GM21423 (cell line): ENCODE results near the gene FAM32A.
A peak's percentile ranks its signal among the peaks of the same experiment; 100 is the strongest.
"Not testable (repeated sequence)": the region's sequence is repeated elsewhere in the genome, so short reads cannot be mapped to it uniquely, and the experiment has no call there.

Experiments
- ATAC-seq: cut with Tn5 transposase; IDR thresholded peaks from one replicate; pipeline ENCODE4 v1.9.1; 2021; ENCODE audit warnings: mild to moderate bottlenecking, moderate library complexity; ENCODE audit not compliant: unreplicated experiment

The FAM32A gene

DNA sequence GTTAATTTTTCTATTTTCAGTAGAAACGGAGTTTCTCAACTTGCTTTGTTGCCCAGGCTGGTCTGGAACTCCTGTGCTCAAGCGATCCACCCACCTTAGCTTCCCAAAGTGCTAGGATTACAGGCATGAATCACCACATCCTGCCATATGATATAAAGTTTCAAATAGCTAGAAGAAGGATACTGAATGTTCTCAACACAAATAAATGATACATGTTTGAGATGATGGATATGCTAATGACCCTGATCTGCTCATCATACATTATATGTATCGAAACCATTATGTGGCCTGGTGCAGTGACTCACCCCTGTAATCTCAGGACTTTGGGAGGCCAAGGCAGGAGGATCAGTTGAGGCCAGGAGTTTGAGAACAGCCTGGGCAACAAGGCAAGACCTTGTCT, 23.4 kb upstream of the FAM32A start:
- no peak for ATAC-seq

GRCh38 chr19:16164222-16164890, 20.9 kb upstream of the FAM32A start:
- no peak for ATAC-seq

- ATAC-seq = no peak
These were observed 18.8 kb upstream of the FAM32A start for GRCh38 chr19:16166417-16166816.

DNA sequence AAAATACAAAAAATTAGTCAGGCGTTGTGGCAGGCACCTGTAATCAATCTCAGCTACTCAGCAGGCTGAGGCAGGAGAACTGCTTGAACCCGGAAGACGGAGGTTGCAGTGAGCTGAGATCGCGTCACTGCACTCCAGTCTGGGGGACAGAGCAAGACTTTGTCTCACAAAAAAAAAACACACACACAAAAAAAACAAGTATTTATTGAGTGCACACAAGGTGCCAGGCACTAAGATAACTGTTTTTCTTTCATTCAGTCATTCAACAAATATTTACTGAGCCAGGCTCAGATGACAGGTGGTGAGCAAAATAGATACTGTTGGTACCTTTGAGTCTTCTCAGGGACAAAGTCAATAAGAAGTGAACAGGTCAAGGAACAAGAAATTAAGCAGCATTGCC, 18.2 kb upstream of the FAM32A start:
- no peak for ATAC-seq

- no peak for ATAC-seq
These were observed 16.6 kb upstream of the FAM32A start for GRCh38 chr19:16168465-16169081.

DNA sequence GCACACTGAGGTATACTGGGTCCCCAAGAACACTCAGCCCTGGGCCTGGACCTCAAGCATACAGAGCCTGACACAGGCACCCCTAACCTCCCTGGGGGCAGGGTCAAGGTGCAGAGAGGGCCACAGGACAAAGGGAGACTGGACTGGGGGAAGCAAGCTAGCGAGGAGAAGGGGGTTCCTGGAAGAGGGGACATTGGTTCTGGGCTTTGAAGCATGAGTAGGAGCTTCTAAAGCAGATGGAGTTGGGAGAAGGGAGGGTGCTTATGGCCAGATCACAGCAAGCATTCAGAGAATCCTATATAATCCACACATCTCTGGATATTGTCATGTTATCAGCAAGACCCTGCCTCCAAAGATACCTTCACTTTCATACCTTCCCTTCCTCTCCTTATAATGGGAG, 15.1 kb upstream of the FAM32A start:
- no peak for ATAC-seq

DNA sequence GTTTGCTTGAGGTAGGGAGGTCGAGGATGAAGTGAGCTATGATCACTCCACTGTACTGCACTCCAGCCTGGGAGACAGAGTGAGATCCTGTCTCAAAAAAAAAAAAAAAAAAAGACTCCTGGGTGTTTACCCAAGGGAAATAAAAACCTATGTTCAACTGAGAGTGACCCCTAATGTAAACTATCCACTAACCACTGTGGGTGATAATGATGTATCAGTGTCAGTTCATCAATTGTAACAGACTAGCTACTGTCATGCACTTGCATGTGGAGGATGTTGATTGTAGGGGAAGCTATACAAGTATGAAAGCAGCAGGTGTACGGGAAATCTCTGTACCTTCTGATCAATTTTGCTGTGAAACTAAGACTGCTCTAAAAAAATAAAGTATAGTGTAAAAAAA, 9.3 kb upstream of the FAM32A start:
- no peak for ATAC-seq

DNA sequence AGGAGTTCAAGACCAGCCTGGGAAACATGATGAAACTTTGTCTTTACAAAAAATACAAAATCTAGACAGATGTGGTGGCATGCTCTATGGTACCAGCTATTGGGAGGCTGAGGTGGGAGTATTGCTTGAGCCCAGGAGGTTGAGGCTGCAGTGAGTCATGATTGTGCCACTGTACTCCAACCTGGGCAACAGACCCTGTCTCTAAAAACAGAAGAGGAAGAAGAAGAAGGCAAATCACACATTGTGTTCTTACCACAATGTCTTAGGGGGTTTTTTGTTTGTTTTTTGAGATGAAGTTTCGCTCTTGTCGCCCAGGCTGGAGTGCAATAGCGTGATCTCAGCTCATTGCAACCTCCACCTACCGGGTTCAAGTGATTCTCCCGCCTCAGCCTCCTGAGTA, 6.3 kb upstream of the FAM32A start:
- ATAC-seq = not testable (repeated sequence)

GRCh38 chr19:16180611-16181010, 4.6 kb upstream of the FAM32A start:
- ATAC-seq = no peak

DNA sequence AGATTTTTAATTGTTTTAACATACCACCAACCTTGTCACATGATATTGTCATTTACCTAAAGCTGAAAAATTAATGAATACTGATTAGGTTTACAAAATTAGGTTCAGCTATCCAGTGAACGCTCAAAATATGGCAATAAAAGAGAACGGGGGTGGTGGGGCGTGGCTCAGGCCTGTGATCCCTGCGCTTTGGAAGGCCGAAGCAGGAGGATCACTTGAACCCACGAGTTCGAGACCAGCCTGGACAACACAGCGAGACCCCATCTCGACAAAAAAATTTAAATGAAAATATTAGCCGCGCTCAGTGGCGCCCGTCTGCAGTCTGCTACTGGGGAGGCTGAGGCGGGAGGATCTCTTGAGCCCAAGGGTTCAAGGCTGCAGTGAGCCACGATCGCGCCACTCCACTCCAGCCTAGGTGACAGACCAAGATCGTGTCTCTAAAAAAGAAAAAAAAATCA, 516 bp upstream of the FAM32A start:
- no peak for ATAC-seq

DNA sequence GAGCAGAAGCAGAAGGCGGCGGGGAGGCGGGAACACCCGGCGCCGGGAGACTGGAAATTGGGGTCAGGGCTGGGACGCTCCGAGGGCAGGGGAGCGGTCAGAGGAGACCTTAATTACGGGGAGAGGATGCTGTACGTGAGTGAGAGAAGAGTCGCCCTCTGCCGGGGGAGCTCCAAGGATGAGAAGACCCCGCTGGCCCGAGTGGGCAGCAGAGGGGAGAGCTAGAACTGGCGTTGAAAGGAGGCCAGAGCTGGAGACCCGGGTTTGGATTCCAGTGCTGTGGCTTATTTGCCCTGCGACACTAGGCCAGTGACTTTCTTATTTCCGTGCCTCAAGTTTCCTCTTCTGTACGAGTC, 536 bp downstream of the FAM32A start:
- peak; percentile 11 for ATAC-seq

GRCh38 chr19:16188521-16188920, 3.3 kb downstream of the FAM32A start:
- ATAC-seq = no peak

DNA sequence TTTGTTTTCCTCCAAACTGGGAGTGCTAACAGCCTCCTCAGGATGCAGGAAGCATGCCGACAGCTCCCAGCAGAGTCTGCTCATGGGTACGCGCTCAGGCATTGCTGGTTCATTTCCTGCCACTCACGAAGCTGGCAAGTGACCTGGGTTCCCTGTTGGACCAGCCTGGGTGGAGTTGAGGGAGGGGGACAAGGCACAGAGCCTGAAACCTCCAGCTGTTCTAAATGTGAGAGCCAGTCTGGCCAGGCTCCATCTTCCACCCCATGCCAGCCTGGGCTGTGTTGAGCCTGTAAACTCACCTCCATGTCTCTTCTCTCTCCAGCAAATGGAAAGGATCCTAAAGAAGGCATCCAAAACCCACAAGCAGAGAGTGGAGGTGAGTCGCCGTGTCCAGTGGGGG, 5.0 kb downstream of the FAM32A start:
- no peak for ATAC-seq

DNA sequence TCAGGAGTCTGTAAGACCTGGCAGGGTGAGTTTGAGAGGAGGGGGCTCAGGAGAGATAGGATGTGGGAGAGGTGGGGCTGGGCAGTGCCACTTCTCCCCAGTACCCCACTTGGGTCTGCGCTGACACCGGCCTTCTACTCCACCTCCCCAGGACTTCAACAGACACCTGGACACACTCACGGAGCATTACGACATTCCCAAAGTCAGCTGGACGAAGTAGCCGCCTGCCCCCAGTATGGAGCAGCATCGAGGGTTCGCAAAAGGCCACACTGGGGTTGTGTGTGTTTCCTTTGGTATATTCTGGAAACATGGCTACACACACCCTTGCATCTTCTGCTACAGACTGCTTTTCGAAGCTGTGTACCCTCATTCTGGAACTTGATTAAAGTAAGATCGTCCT, 5.5 kb downstream of the FAM32A start:
- ATAC-seq = no peak

- no peak for ATAC-seq
These were observed 6.2 kb downstream of the FAM32A start for GRCh38 chr19:16191216-16191908.

DNA sequence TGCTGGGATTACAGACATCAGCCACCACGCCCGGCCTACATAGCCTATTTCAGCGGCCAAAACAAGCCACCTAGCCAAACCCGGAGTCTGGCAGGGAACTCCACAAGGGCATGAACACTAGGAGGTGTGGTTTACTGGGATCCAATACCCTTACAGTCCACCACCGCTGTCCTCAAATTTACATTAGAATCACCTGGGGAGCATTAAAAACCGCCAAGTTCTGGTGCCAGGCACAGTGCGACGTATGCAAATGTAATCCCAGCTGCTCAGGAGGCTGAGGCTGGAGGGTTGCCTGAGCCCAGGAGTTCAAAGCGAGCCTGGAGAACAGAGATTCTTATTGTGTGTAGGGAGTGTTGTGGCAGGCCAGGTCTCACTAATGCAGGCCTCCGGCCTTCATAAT, 8.3 kb downstream of the FAM32A start:
- no peak for ATAC-seq

DNA sequence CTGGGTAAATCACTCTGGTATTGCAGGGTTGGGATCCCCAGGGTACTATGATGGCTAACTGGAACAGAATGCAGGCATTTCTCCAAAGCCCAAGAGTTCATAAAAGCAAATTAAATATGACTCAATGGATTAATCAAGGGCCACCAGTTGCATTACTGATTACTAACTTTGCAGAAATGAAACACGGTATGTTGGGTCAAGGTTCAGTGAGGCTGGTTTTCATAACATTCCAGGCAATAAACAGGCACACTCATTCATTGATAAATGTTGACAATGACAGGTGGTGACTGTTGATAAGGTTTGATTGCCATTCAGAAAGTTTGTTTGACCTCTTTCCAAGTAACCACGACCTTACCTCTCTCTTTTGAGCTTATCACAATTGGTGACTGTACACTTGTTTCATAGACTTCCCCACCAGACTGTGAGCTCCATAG, 12.0 kb downstream of the FAM32A start:
- no peak for ATAC-seq

DNA sequence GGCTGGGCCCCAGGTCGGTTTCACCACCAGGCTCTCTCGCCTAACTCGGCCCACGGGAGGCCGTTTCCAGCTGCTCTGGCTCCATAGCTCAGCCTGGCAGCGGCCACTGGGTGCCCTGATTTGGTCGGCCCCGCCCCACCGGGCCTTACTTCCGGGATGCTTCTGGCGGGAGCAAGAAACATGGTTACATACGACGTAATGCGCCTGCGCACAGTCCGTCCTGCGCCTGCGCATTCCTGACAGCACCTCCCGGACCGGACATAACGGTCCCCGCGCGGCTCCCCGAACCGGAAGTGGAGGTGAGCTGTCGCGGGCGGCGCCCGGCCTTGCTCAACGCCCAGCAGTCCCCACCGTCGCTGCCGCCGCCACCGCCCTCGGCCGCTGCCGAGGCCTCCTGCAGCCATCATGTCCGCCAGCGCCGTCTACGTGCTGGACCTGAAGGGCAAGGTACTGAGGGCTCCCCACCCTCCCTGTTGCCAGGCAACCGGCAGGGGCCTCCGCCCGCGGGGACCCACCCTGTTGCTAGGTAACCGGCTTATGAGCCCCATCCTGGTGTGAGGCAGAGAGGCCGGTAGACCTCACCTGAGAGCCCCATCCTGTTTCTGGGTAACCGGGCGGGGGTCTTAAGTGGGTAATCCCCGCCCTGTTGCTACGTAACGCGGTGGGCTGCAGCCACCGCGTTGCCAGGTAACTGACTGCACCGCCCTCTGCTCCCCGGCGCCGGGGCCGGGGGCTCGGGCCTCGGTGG, 12.6 kb downstream of the FAM32A start, which contains the start of gene AP1M1:
Gene AP1M1 (plus strand): TSS at position 290 of the 748 bp plus-strand sequence. CDS start 116 bp downstream, at position 406.
- ATAC-seq = peak; percentile 83

DNA sequence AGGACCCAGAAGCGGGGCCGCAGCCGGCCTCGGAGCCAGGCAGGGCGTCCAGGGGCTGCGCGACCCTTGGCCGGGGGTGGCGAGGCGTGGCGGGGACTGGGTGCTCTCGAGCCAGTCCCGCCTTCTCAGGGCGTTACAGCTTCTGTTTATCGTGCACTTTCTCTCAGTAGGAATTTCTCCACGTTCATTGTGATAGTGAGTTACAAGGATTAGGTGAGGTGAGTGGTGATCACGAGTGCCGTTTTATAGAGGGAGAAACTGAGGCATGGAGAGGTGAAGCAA, 13.1 kb downstream of the FAM32A start:
- no peak for ATAC-seq

GRCh38 chr19:16199275-16199932, 14.2 kb downstream of the FAM32A start:
- ATAC-seq = no peak
